ENCODE results near the gene SLC1A3. TPM values are rescaled to one million over a fixed set of nuclear protein-coding genes. Genes with fewer than 3 reads are reported as not detected.

SLC1A3 gene
- total and polyA plus RNA-seq, 12 donors: 10.0 to 94.1 (median 43.2) TPM

- DNase-seq: no peak
- TF ChIP-seq POLR2A (IDR thresholded peaks at IDR 0.05) (no peak), CTCF (IDR thresholded peaks at IDR 0.05) (no peak)
- Histone ChIP-seq H3K9me3 (replicated peaks in 1 of 3) (no peaks in the 10 kb centered on the region), H3K4me3 (no peak overlapping the region), H3K27ac (no peak overlapping the region), H3K4me1 (replicated peaks in 1 of 2) (no peaks in the 10 kb centered on the region), H3K36me3 (replicated peaks in 1 of 2) (no peaks in the 10 kb centered on the region), H3K27me3 (no peaks in the 10 kb centered on the region)
- 41 to 66% (median 58%) methylated on average over 3 of the region's 3 CpGs for WGBS, 4 donors
- intact Hi-C loops (cut with DNase I): no loop called here
Observed at GRCh38 chr5:36712706-36713105, 106.3 kb downstream of the SLC1A3 start.

GRCh38 chr5:36713541-36713940, 107.1 kb downstream of the SLC1A3 start:
- intact Hi-C loops (cut with DNase I): no loop called here
- Histone ChIP-seq H3K4me3 (no peak overlapping the region), H3K27me3 (no peaks in the 10 kb centered on the region), H3K4me1 (replicated peaks in 1 of 2) (no peaks in the 10 kb centered on the region), H3K36me3 (replicated peaks in 1 of 2) (no peaks in the 10 kb centered on the region), H3K9me3 (replicated peaks in 1 of 3) (no peaks in the 10 kb centered on the region), H3K27ac (no peak overlapping the region)
- 23 to 50% (median 42%) methylated on average over 2 of the region's 2 CpGs for WGBS, 4 donors
- DNase-seq: no peak
- TF ChIP-seq CTCF (IDR thresholded peaks at IDR 0.05) (no peak), POLR2A (IDR thresholded peaks at IDR 0.05) (no peak)

GRCh38 chr5:36717131-36717695, 110.8 kb downstream of the SLC1A3 start:
- no peak for DNase-seq
- Histone ChIP-seq H3K4me3 (no peak overlapping the region), H3K36me3 (replicated peaks in 1 of 2) (no peaks in the 10 kb centered on the region), H3K9me3 (replicated peaks in 1 of 3) (no peaks in the 10 kb centered on the region), H3K27me3 (no peaks in the 10 kb centered on the region), H3K27ac (no peak overlapping the region), H3K4me1 (replicated peaks in 1 of 2) (no peaks in the 10 kb centered on the region)
- 79 to 89% (median 81%) methylated on average over 4 of the region's 4 CpGs for WGBS, 4 donors
- intact Hi-C loops (cut with DNase I): no loop called here
- no peak for TF ChIP-seq POLR2A (IDR thresholded peaks at IDR 0.05)
- TF ChIP-seq CTCF (IDR thresholded peaks at IDR 0.05): no peak

- no peak for DNase-seq
- H3K27me3 ChIP-seq: no peaks in the 10 kb centered on the region
- intact Hi-C loops (cut with DNase I): no loop called here
- no peaks in the 10 kb centered on the region for H3K9me3 ChIP-seq (replicated peaks in 1 of 3)
- no peaks in the 10 kb centered on the region for H3K4me1 ChIP-seq (replicated peaks in 1 of 2)
- H3K27ac ChIP-seq: no peak overlapping the region
- H3K4me3 ChIP-seq: no peak overlapping the region
- TF ChIP-seq CTCF (IDR thresholded peaks at IDR 0.05) (no peak), POLR2A (IDR thresholded peaks at IDR 0.05) (no peak)
- no peaks in the 10 kb centered on the region for H3K36me3 ChIP-seq (replicated peaks in 1 of 2)
- WGBS, 4 donors: 70 to 81% (median 73%) methylated on average over 2 of the region's 2 CpGs
Observed at GRCh38 chr5:36719282-36719681, 112.9 kb downstream of the SLC1A3 start.
